HCT116 (cell line): Measurements from ENCODE around the gene OR4Q3. TPM values are rescaled to one million over a fixed set of nuclear protein-coding genes. Genes with fewer than 3 reads are reported as not detected.
"Not testable (repeated sequence)": the region's sequence is repeated elsewhere in the genome, so short reads cannot be mapped to it uniquely, and the experiment has no call there.

ENCODE experiments used
- ATAC-seq: fragments of 200-7000 bp; cut with Tn5 transposase; 2 replicates; pipeline ENCODE4 v1.9.1; 2020; ENCODE audit warnings: mild to moderate bottlenecking, moderate library complexity
- BruUV-seq: library from RNA; stranded (reverse); fragments of 400-500 nt; replicated peaks from 2 replicates; lab custom pipeline; 2021; lab: Mats Ljungman, UMichigan
- CTCF ChIA-PET: fragments of 300-600 bp; sonication (Branson Sonifier 250); formaldehyde crosslinking; loops from one replicate; lab custom pipeline; 2021; ENCODE audit warnings: antibody characterized with exemption; lab: Charles Lee
- POLR2A ChIA-PET: fragments of 300-600, 350-600 bp; sonication (Branson Sonifier 250); formaldehyde crosslinking; loops from one replicate; lab custom pipeline; 2021; ENCODE audit warnings: antibody characterized with exemption; lab: Charles Lee
- RAD21 ChIA-PET, 2 experiments: fragments of 300-600 bp; sonication (Branson Sonifier 250); formaldehyde crosslinking; loops; one replicate each; lab custom pipeline; 2023; ENCODE audit warnings: low total read pairs in 2 of 2; ENCODE audit not compliant: uncharacterized antibody in 2 of 2, unreplicated experiment in 2 of 2, low non-redundant PET in 1 of 2; lab: Charles Lee
- DNase-seq: peaks from one replicate; pipeline ENCODE4 v3.0.0-alpha.2; 2010; ENCODE audit warnings: low read depth, low spot score
- H2AFZ ChIP-seq: fragments of 200-600 bp; shearing (Covaris generic), sonication (generic); 2 replicates; pipeline ENCODE4 v1.6.1; 2017; ENCODE audit warnings: low read depth, mixed run types, mixed read lengths, antibody characterized with exemption, low read length; ENCODE audit not compliant: poor library complexity, severe bottlenecking
- H3K27ac ChIP-seq: 2 replicates; pipeline ENCODE4 v1.5.1; 2012; ENCODE audit warnings: low read depth, low read length
- H3K27me3 ChIP-seq: fragments of 200-600 bp; sonication (generic); 2 replicates; pipeline ENCODE4 v1.6.1; 2016; ENCODE audit warnings: mixed run types, low read length, mixed read lengths; ENCODE audit not compliant: insufficient read depth
- H3K36me3 ChIP-seq, 2 experiments: fragments of 200-500 bp in 1 of 2; fragments of 200-600 bp in 1 of 2; sonication (Bioruptor generic) in 1 of 2; sonication (generic) in 1 of 2; 2 replicates each; pipeline versions ENCODE4 v1.5.1 to v1.6.1; 2014 to 2016; ENCODE audit warnings: low read length in 2 of 2, inconsistent platforms in 1 of 2, mixed read lengths in 1 of 2, mixed run types in 1 of 2; ENCODE audit not compliant: insufficient read depth in 2 of 2, control insufficient read depth in 1 of 2
- H3K4me1 ChIP-seq, 2 experiments: fragments of 200-600 bp in 1 of 2; sonication (generic) in 1 of 2; 2 replicates each; pipeline versions ENCODE4 v1.5.1 to v1.6.1; 2012 to 2017; ENCODE audit warnings: low read length in 2 of 2, inconsistent platforms in 1 of 2, mild to moderate bottlenecking in 1 of 2, mixed read lengths in 1 of 2, mixed run types in 1 of 2, moderate library complexity in 1 of 2; ENCODE audit not compliant: insufficient read depth in 2 of 2, control insufficient read depth in 1 of 2
- H3K4me2 ChIP-seq: fragments of 200-600 bp; sonication (generic); 2 replicates; pipeline ENCODE4 v1.6.1; 2017; ENCODE audit warnings: mixed run types, low read length, mixed read lengths
- H3K4me3 ChIP-seq, 2 experiments: fragments of 200-600 bp in 1 of 2; sonication (generic) in 1 of 2; replicated peaks in 1 of 2; 2 replicates each; pipeline ENCODE4 v1.5.1; 2011 to 2016; ENCODE audit warnings: low read length in 2 of 2, control low read depth in 1 of 2, low read depth in 1 of 2, mild to moderate bottlenecking in 1 of 2, mixed read lengths in 1 of 2, mixed run types in 1 of 2
- H3K79me2 ChIP-seq: fragments of 200-600 bp; sonication (generic); 2 replicates; pipeline ENCODE4 v1.6.1; 2017; ENCODE audit warnings: mild to moderate bottlenecking, mixed run types, low read length, moderate library complexity, mixed read lengths; ENCODE audit not compliant: insufficient read depth
- H3K9ac ChIP-seq: fragments of 200-600 bp; sonication (generic); 2 replicates; pipeline ENCODE4 v1.6.1; 2016; ENCODE audit warnings: low read length, mixed read lengths
- H3K9me2 ChIP-seq: fragments of 200-600 bp; sonication (generic), shearing (Covaris generic); 2 replicates; pipeline ENCODE4 v1.6.1; 2017; ENCODE audit warnings: mixed run types, mild to moderate bottlenecking, moderate library complexity; ENCODE audit not compliant: insufficient read depth
- H3K9me3 ChIP-seq, 2 experiments: fragments of 200-500 bp in 1 of 2; fragments of 200-600 bp in 1 of 2; sonication (Bioruptor generic) in 1 of 2; sonication (generic) in 1 of 2; 2 replicates each; pipeline ENCODE4 v1.6.1; 2014 to 2017; ENCODE audit warnings: low read length in 2 of 2, mixed read lengths in 2 of 2, inconsistent platforms in 1 of 2, low read depth in 1 of 2, mild to moderate bottlenecking in 1 of 2, mixed run types in 1 of 2, moderate library complexity in 1 of 2; ENCODE audit not compliant: control insufficient read depth in 1 of 2, insufficient read depth in 1 of 2
- H4K20me1 ChIP-seq: fragments of 200-600 bp; sonication (generic), shearing (Covaris generic); 2 replicates; pipeline ENCODE4 v1.6.1; 2017; ENCODE audit warnings: mixed run types, mild to moderate bottlenecking, moderate library complexity; ENCODE audit not compliant: insufficient read depth
- SRF ChIP-seq: IDR thresholded peaks from 2 replicates; pipeline ENCODE4 v1.6.1; 2012; ENCODE audit warnings: low read depth
- ZBTB33 ChIP-seq: IDR thresholded peaks from 2 replicates; pipeline ENCODE4 v1.6.1; 2011; ENCODE audit warnings: mild to moderate bottlenecking, low read length, moderate library complexity; ENCODE audit not compliant: insufficient replicate concordance; ENCODE audit errors: extremely low read depth
- intact Hi-C: fragments of 100-400 bp; cut with micrococcal nuclease; formaldehyde crosslinking; loops from 2 replicates; pipeline ENCODE4 v1.10.0; 2022
- total RNA-seq: library from RNA; stranded (reverse); gene quantifications from one replicate; pipeline ENCODE4 v1.2.1, GENCODE V29; 2021; ENCODE audit not compliant: unreplicated experiment
- TF ChIP-seq, protein P1 (sequence below), 3 experiments: fragments of 200-600 bp in 1 of 3; sonication (generic) in 1 of 3; IDR thresholded peaks in 2 of 3; conservative IDR thresholded peaks in 1 of 3; 2 replicates each; pipeline ENCODE4 v1.5.1; 2012 to 2017; ENCODE audit warnings: low read depth in 2 of 3, low read length in 2 of 3, antibody characterized with exemption in 1 of 3, borderline replicate concordance in 1 of 3, control low read depth in 1 of 3, mild to moderate bottlenecking in 1 of 3, mixed read lengths in 1 of 3, mixed run types in 1 of 3, moderate library complexity in 1 of 3; ENCODE audit not compliant: insufficient read depth in 1 of 3
- TF ChIP-seq, protein P2 (sequence below): IDR thresholded peaks from 2 replicates; pipeline ENCODE4 v1.6.1; 2012; ENCODE audit warnings: low read depth

OR4Q3 gene
- total RNA-seq, 1 experiment from 2014 or later, result not detected

GRCh38 chr14:19754172-19754571, 10.8 kb downstream of the OR4Q3 start:
- CTCF ChIA-PET, result no interaction called here
- no peak overlapping the region for H3K27ac ChIP-seq
- H3K36me3 ChIP-seq, result no peaks in the 10 kb centered on the region
- no peaks in the 10 kb centered on the region for H3K79me2 ChIP-seq
- intact Hi-C loops, result no loop called here
- no peaks in the 10 kb centered on the region for H3K27me3 ChIP-seq
- peaks cover 17 to 24% of the 10 kb centered on the region in 2 experiments; a peak in 2 of 4 replicates for H3K9me3 ChIP-seq
- no peak for DNase-seq
- H3K4me1 ChIP-seq, result no peaks in the 10 kb centered on the region
- H4K20me1 ChIP-seq, result no peaks in the 10 kb centered on the region
- TF ChIP-seq ZBTB33 (no peak), SRF (no peak)
- TF ChIP-seq, protein P1, sequence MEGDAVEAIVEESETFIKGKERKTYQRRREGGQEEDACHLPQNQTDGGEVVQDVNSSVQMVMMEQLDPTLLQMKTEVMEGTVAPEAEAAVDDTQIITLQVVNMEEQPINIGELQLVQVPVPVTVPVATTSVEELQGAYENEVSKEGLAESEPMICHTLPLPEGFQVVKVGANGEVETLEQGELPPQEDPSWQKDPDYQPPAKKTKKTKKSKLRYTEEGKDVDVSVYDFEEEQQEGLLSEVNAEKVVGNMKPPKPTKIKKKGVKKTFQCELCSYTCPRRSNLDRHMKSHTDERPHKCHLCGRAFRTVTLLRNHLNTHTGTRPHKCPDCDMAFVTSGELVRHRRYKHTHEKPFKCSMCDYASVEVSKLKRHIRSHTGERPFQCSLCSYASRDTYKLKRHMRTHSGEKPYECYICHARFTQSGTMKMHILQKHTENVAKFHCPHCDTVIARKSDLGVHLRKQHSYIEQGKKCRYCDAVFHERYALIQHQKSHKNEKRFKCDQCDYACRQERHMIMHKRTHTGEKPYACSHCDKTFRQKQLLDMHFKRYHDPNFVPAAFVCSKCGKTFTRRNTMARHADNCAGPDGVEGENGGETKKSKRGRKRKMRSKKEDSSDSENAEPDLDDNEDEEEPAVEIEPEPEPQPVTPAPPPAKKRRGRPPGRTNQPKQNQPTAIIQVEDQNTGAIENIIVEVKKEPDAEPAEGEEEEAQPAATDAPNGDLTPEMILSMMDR (IDR thresholded peaks at IDR 0.05 in 2 of 3, conservative IDR thresholded peaks at IDR 0.05 in 1 of 3; ENCODE audit: borderline replicate concordance in 1 of 3, insufficient read depth in 1 of 3, low read depth in 2 of 3, low read length in 2 of 3), result no peak
- TF ChIP-seq, protein P2, sequence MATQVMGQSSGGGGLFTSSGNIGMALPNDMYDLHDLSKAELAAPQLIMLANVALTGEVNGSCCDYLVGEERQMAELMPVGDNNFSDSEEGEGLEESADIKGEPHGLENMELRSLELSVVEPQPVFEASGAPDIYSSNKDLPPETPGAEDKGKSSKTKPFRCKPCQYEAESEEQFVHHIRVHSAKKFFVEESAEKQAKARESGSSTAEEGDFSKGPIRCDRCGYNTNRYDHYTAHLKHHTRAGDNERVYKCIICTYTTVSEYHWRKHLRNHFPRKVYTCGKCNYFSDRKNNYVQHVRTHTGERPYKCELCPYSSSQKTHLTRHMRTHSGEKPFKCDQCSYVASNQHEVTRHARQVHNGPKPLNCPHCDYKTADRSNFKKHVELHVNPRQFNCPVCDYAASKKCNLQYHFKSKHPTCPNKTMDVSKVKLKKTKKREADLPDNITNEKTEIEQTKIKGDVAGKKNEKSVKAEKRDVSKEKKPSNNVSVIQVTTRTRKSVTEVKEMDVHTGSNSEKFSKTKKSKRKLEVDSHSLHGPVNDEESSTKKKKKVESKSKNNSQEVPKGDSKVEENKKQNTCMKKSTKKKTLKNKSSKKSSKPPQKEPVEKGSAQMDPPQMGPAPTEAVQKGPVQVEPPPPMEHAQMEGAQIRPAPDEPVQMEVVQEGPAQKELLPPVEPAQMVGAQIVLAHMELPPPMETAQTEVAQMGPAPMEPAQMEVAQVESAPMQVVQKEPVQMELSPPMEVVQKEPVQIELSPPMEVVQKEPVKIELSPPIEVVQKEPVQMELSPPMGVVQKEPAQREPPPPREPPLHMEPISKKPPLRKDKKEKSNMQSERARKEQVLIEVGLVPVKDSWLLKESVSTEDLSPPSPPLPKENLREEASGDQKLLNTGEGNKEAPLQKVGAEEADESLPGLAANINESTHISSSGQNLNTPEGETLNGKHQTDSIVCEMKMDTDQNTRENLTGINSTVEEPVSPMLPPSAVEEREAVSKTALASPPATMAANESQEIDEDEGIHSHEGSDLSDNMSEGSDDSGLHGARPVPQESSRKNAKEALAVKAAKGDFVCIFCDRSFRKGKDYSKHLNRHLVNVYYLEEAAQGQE, result no peak
- TF ChIP-seq, all 23 proteins: peak for 0
- no peak overlapping the region for H3K4me3 ChIP-seq
- ChIA-PET RAD21 (no interaction called here), POLR2A (no interaction called here)
- no peak overlapping the region for H2AFZ ChIP-seq
- H3K9ac ChIP-seq, result no peak overlapping the region
- no peak for ATAC-seq
- no peaks in the 10 kb centered on the region for H3K9me2 ChIP-seq
- no TSS peak for BruUV-seq
- H3K4me2 ChIP-seq, result no peak overlapping the region

- H4K20me1 ChIP-seq, RAD21 ChIA-PET, POLR2A ChIA-PET, H3K4me2 ChIP-seq, BruUV-seq, H3K9me2 ChIP-seq, H3K4me3 ChIP-seq, H3K4me1 ChIP-seq, CTCF ChIA-PET, H3K27ac ChIP-seq, H3K9ac ChIP-seq, H2AFZ ChIP-seq, intact Hi-C loops, H3K36me3 ChIP-seq, ATAC-seq, DNase-seq, H3K27me3 ChIP-seq, H3K79me2 ChIP-seq: not testable (repeated sequence)
- H3K9me3 ChIP-seq, result peaks cover 10 to 31% of the 10 kb centered on the region in 2 experiments; a peak in 3 of 4 replicates
Measured at GRCh38 chr14:19771491-19771890, 28.1 kb downstream of the OR4Q3 start.
